Caco-2 (cell line): ENCODE data around the gene NUAK1. TPM values are rescaled to one million over a fixed set of nuclear protein-coding genes. Genes with fewer than 3 reads are reported as not detected.

Experiments used
- BruUV-seq: library from RNA; stranded (reverse); fragments of 400-500 nt; replicated peaks from 2 replicates; lab custom pipeline; 2021; lab: Mats Ljungman, UMichigan
- CTCF ChIA-PET: fragments of 300-600 bp; sonication (Branson Sonifier 250); formaldehyde crosslinking; loops from one replicate; lab custom pipeline; 2022; ENCODE audit warnings: antibody characterized with exemption; lab: Charles Lee
- POLR2A ChIA-PET: fragments of 300-600 bp; sonication (Branson Sonifier 250); formaldehyde crosslinking; loops from one replicate; lab custom pipeline; 2022; ENCODE audit warnings: antibody characterized with exemption; lab: Charles Lee
- DNase-seq, 2 experiments: peaks; one replicate each; pipeline versions ENCODE4 v3.0.0 to v3.0.0-alpha.2; 2020 to 2022
- H3K27me3 ChIP-seq: replicated peaks from 2 replicates; pipeline ENCODE4 v1.6.0; 2011; ENCODE audit warnings: low read length; ENCODE audit not compliant: control insufficient read depth, insufficient read depth
- H3K36me3 ChIP-seq: 2 replicates; pipeline ENCODE4 v1.5.1; 2011; ENCODE audit warnings: low read length; ENCODE audit not compliant: control insufficient read depth, insufficient read depth
- H3K4me1 ChIP-seq: fragments of 250-450 bp; sonication (Bioruptor Pico); 2 replicates; pipeline ENCODE4 v1.5.1; 2020; ENCODE audit warnings: mild to moderate bottlenecking
- H3K4me3 ChIP-seq: 2 replicates; pipeline ENCODE4 v1.5.1; 2011; ENCODE audit warnings: low read depth, mild to moderate bottlenecking, control low read depth, low read length
- H3K9me3 ChIP-seq: fragments of 250-450 bp; sonication (Bioruptor Pico); 2 replicates; pipeline ENCODE4 v1.5.1; 2020; ENCODE audit warnings: mild to moderate bottlenecking, moderate library complexity
- H3K27ac Mint-ChIP-seq: one replicate; pipeline ENCODE4 v1.8.0; 2022; ENCODE audit warnings: mixed read lengths; ENCODE audit not compliant: unreplicated experiment
- H3K27me3 Mint-ChIP-seq: one replicate; pipeline ENCODE4 v1.8.0; 2022; ENCODE audit warnings: mixed read lengths; ENCODE audit not compliant: insufficient read depth, unreplicated experiment
- H3K36me3 Mint-ChIP-seq: one replicate; pipeline ENCODE4 v1.8.0; 2022; ENCODE audit warnings: mild to moderate bottlenecking, mixed read lengths; ENCODE audit not compliant: insufficient read depth, unreplicated experiment
- H3K4me1 Mint-ChIP-seq: one replicate; pipeline ENCODE4 v1.8.0; 2022; ENCODE audit warnings: low read depth, mixed read lengths; ENCODE audit not compliant: unreplicated experiment
- H3K4me3 Mint-ChIP-seq: one replicate; pipeline ENCODE4 v1.8.0; 2022; ENCODE audit warnings: mild to moderate bottlenecking, moderate library complexity, mixed read lengths; ENCODE audit not compliant: unreplicated experiment
- H3K9me3 Mint-ChIP-seq: one replicate; pipeline ENCODE4 v1.8.0; 2022; ENCODE audit warnings: mixed read lengths; ENCODE audit not compliant: unreplicated experiment
- CTCF ChIP-seq, 2 experiments: fragments of 200-600 bp in 1 of 2; IDR thresholded peaks; 1 replicate in 1 of 2; 2 replicates in 1 of 2; pipeline versions ENCODE4 v1.5.1 to v1.8.0; 2011 to 2022; ENCODE audit warnings: antibody characterized with exemption in 1 of 2, control low read depth in 1 of 2, inconsistent platforms in 1 of 2, low read depth in 1 of 2, low read length in 1 of 2, mild to moderate bottlenecking in 1 of 2, moderate library complexity in 1 of 2; ENCODE audit not compliant: insufficient read depth in 1 of 2, severe bottlenecking in 1 of 2, unreplicated experiment in 1 of 2
- intact Hi-C: fragments of 100-400 bp; cut with micrococcal nuclease; formaldehyde crosslinking; loops from one replicate; pipeline ENCODE4 v1.10.0; 2022; ENCODE audit not compliant: unreplicated experiment
- total RNA-seq: library from RNA; stranded (reverse); gene quantifications from 2 replicates; pipeline ENCODE4 v1.2.3, GENCODE V29; 2022

The NUAK1 gene
- total RNA-seq, 1 experiment from 2014 or later = 3.7 TPM

- no peak for TF ChIP-seq CTCF (IDR thresholded peaks at IDR 0.05; ENCODE audit: insufficient read depth in 1 of 2, low read depth in 1 of 2, low read length in 1 of 2, severe bottlenecking in 1 of 2, unreplicated experiment in 1 of 2)
- H3K27me3 Mint-ChIP-seq = no peaks in the 10 kb centered on the region
- POLR2A ChIA-PET = no interaction called here
- intact Hi-C loops = no loop called here
- H3K9me3 ChIP-seq = peaks cover 16% of the 10 kb centered on the region
- no peaks in the 10 kb centered on the region for H3K4me1 Mint-ChIP-seq
- H3K4me3 Mint-ChIP-seq = no peak overlapping the region
- no peaks in the 10 kb centered on the region for H3K36me3 ChIP-seq
- H3K4me1 ChIP-seq = no peaks in the 10 kb centered on the region
- BruUV-seq = no TSS peak
- DNase-seq = no peak
- peaks cover 17% of the 10 kb centered on the region for H3K9me3 Mint-ChIP-seq
- no peak overlapping the region for H3K27ac Mint-ChIP-seq
- CTCF ChIA-PET = no interaction called here
- H3K27me3 ChIP-seq = no peaks in the 10 kb centered on the region
- H3K36me3 Mint-ChIP-seq = no peaks in the 10 kb centered on the region
- no peak overlapping the region for H3K4me3 ChIP-seq
Observed at GRCh38 chr12:106054049-106054448, 84.7 kb downstream of the NUAK1 start.

GRCh38 chr12:106051853-106052531, 86.8 kb downstream of the NUAK1 start:
- Histone ChIP-seq H3K27me3 (no peaks in the 10 kb centered on the region), H3K4me3 (no peak overlapping the region), H3K9me3 (peaks cover 16% of the 10 kb centered on the region), H3K36me3 (no peaks in the 10 kb centered on the region), H3K4me1 (no peaks in the 10 kb centered on the region)
- TF ChIP-seq CTCF (IDR thresholded peaks at IDR 0.05; ENCODE audit: insufficient read depth in 1 of 2, low read depth in 1 of 2, low read length in 1 of 2, severe bottlenecking in 1 of 2, unreplicated experiment in 1 of 2) = no peak
- Mint-ChIP-seq H3K27me3 (no peaks in the 10 kb centered on the region), H3K27ac (no peak overlapping the region), H3K36me3 (no peaks in the 10 kb centered on the region), H3K4me1 (no peaks in the 10 kb centered on the region), H3K9me3 (peaks cover 17% of the 10 kb centered on the region), H3K4me3 (no peak overlapping the region)
- ChIA-PET POLR2A (no interaction called here), CTCF (no interaction called here)
- no peak for DNase-seq
- intact Hi-C loops = no loop called here
- BruUV-seq = no TSS peak

GRCh38 chr12:106049546-106049945, 89.2 kb downstream of the NUAK1 start:
- Histone ChIP-seq H3K4me3 (no peak overlapping the region), H3K27me3 (no peaks in the 10 kb centered on the region), H3K36me3 (no peaks in the 10 kb centered on the region), H3K4me1 (peaks cover 7% of the 10 kb centered on the region; the same call in 1 of the 2 replicates), H3K9me3 (peaks cover 2% of the 10 kb centered on the region; the same call in 1 of the 2 replicates)
- TF ChIP-seq CTCF (IDR thresholded peaks at IDR 0.05; ENCODE audit: insufficient read depth in 1 of 2, low read depth in 1 of 2, low read length in 1 of 2, severe bottlenecking in 1 of 2, unreplicated experiment in 1 of 2) = no peak
- Mint-ChIP-seq H3K36me3 (no peaks in the 10 kb centered on the region), H3K27ac (no peak overlapping the region), H3K9me3 (no peaks in the 10 kb centered on the region), H3K4me3 (no peak overlapping the region), H3K27me3 (no peaks in the 10 kb centered on the region), H3K4me1 (no peaks in the 10 kb centered on the region)
- ChIA-PET CTCF (no interaction called here), POLR2A (no interaction called here)
- intact Hi-C loops = no loop called here
- DNase-seq = no peak
- no TSS peak for BruUV-seq
